GM13977 (cell line): ENCODE data around the gene DTX3.
"Not testable (repeated sequence)": the region's sequence is repeated elsewhere in the genome, so short reads cannot be mapped to it uniquely, and the experiment has no call there.

Source experiments
- DNase-seq: peaks from one replicate; pipeline ENCODE4 v3.0.0; 2012; ENCODE audit warnings: low spot score
- in situ Hi-C: fragments of 300-500 bp; cut with MboI; formaldehyde crosslinking; loops from one replicate; pipeline ENCODE4 v1.12.0; 2022; ENCODE audit warnings: low sequenced_read_pairs, low pct_unique_long_range_greater_than_20kb, mixed read lengths, inconsistent platforms; ENCODE audit not compliant: unreplicated experiment
- TF ChIP-seq, protein P1 (sequence below): IDR thresholded peaks from 2 replicates; pipeline ENCODE4 v1.5.1; 2012; ENCODE audit warnings: mild to moderate bottlenecking, control low read depth; ENCODE audit not compliant: insufficient read depth; ENCODE audit errors: extremely low read depth, missing control alignments

Gene DTX3

DNA sequence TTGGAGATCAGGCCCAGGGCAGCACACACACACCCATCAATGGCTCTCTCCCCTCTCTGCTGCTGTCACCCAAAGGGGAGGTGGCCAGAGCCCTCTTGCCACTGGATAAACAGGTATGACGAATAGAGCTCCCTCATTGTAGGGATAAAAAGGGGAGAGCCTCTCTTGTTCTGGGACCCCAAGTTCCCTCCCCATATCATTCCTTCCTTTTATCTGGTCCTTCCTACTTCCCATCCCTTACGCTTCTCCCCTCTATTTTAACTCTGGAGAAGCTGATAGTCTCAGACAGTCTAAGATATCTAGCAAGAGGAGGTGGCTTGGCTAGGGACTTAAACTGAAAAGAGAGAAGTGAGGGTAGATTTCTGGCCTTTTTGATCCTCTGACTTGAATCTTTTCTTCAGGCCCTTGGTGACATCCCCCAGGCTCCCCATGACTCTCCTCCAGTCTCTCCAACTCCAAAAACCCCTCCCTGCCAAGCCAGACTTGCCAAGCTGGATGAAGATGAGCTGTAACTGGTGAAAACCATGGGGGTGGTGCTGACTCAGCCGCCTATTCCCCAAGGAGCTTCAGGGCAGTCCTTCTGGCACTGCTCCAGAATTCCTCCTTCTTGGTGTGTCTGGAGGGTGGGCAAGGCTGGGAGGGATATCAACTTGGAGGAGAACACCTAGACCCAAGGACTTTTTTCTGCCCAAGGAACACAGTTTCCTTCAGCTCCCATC is 11.9 kb downstream of the DTX3 start:
- peak; percentile 4 for DNase-seq
- in situ Hi-C loops = no loop called here
- TF ChIP-seq, protein P1, sequence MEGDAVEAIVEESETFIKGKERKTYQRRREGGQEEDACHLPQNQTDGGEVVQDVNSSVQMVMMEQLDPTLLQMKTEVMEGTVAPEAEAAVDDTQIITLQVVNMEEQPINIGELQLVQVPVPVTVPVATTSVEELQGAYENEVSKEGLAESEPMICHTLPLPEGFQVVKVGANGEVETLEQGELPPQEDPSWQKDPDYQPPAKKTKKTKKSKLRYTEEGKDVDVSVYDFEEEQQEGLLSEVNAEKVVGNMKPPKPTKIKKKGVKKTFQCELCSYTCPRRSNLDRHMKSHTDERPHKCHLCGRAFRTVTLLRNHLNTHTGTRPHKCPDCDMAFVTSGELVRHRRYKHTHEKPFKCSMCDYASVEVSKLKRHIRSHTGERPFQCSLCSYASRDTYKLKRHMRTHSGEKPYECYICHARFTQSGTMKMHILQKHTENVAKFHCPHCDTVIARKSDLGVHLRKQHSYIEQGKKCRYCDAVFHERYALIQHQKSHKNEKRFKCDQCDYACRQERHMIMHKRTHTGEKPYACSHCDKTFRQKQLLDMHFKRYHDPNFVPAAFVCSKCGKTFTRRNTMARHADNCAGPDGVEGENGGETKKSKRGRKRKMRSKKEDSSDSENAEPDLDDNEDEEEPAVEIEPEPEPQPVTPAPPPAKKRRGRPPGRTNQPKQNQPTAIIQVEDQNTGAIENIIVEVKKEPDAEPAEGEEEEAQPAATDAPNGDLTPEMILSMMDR = no peak

DNA sequence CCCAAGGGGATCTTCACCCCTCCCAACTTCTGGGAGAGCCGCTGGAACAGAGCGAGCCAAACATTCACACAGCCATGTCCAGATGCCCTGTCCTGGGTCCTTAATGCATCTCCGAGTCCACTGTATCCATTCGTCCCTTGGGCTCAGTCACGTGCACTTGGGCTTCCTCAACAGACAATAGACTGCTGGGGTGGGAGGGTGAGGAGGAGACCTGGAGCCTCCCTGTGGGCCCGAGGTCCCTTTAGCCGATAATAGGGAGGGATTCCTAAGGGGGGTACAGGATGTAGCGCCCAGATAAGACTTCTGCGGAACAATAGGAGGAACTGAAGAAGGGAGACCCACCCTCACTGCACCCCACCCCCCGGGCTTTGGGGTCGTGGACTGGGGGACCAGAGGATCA is 13.3 kb downstream of the DTX3 start:
- in situ Hi-C loops = no loop called here
- DNase-seq = no peak
- TF ChIP-seq, protein P1 = no peak

DNA sequence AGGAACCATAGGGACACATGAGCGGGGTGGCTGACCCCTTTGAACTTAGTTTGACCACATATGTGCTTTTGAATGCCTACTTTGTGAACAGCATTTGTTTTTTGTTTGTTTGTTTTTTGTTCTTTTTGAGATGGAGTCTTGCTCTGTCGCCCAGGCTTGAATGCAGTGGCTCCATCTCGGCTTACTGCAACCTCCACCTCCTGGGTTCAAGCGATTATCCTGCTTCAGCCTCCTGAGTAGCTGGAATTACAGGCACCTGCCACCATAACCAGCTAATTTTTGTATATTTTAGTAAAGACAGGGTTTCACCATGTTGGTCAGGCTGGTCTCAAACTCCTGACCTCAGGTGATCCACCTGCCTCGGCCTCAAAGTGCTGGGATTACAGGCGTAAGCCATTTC is 13.8 kb downstream of the DTX3 start:
- DNase-seq, in situ Hi-C loops: not testable (repeated sequence)

DNA sequence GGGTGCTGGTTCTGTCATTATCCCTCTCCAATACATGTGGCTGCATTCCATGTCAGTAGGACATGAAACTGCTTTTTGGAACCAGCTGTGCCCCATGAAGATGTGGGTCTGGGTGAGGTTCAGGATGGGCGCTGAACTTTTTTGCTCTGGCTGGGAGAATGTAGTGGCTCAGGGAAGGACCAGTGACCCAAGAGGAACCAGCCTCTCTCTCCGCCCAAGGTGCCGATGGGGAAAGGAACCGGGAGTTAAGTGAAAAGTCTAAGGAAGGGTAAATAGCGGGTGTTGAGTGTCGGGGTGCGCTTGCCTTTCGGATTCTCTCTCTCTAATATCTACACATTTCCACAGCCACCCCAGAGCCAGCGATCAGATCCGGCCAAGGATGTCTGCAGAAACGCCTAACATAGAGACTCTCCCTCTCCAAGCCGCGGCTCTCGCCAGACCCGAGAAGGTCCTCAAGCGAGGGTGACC is 14.4 kb downstream of the DTX3 start:
- TF ChIP-seq, protein P1 = no peak
- peak; percentile 20 for DNase-seq
- in situ Hi-C loops = no loop called here

DNA sequence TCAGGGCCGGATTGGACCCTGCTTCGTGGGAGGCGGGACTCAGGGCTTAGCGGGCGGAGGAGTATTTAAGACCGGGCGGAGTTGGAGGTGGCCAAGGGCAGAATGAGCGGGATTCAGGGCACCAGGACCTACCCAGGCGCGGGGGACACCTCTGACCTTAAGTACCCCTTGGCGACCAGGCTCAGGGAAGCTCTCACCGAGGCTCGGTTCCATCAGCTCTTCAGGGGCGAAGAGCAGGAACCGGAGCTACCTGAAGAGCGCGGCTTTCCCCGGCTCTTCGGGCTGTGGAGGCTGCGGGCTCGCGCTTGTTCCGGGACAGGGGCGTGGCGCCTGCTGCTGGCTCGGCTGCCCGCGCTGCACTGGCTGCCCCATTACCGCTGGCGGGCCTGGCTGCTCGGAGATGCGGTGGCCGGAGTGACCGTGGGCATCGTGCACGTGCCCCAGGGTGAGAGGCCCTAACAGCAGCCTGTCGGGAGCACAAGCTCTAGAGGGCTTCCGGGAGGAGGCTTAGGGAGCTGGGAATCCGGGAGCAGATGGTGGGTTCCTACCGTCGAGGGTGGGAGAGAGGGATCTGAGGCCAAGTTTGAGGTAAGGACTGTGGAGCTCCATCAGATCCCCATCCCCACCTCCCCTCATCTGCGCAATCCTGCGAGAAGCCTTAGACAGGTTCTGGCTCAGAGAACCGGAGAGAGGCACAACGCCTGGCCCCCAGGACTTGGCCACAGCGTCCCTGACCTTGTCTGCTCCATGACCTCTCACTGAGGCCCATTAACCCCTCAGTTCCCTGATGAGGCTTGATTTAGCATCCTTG is 15.0 kb downstream of the DTX3 start:
- TF ChIP-seq, protein P1 = no peak
- in situ Hi-C loops = no loop called here
- DNase-seq = peak; percentile 38

DNA sequence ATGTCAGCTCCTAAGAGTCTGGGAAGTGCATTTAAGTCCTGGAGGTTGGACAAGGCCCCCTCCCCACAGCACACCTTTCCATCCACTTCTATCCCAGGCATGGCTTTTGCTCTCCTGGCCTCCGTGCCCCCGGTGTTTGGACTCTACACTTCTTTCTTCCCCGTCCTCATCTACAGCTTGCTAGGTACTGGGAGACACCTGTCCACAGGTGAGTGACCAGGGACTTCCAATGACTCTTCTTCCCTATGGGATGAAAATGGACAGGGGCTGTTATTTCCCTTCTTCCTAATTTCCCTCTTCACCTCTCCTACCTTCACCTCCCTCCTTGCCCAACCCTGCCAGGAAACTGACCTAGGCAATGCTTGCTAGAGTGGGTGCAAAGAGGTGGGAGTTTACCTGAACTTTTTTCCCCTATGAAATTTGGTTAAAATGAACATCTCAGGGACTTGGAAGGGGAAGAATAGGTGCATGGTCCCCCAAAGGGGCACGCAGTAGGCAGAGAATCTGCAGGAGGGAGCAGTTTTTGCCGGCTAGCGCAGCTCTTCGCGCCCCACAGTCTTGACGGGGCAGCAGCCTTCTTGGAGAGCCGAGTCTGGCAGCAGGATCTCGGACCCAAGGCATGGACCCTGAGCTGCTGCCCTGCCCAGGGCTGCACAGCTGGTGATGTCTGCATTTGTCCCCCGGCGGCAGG is 15.8 kb downstream of the DTX3 start:
- in situ Hi-C loops = no loop called here
- peak; percentile 52 for DNase-seq
- TF ChIP-seq, protein P1 = no peak
